NK-92 treated with Interleukin-12 subunit alpha and Interleukin-12 subunit beta, amount 100 ng/mL, for 24 hours (cell line): ENCODE data around the gene TMIE.
"Not testable (repeated sequence)": the region's sequence is repeated elsewhere in the genome, so short reads cannot be mapped to it uniquely, and the experiment has no call there.

Experiments used
- DNase-seq: peaks from one replicate; lab custom pipeline; 2025; lab: John Stamatoyannopoulos, UW

The TMIE gene

GRCh38 chr3:46722443-46722842 lies 21.3 kb downstream of the TMIE start:
- DNase-seq: no peak

DNA sequence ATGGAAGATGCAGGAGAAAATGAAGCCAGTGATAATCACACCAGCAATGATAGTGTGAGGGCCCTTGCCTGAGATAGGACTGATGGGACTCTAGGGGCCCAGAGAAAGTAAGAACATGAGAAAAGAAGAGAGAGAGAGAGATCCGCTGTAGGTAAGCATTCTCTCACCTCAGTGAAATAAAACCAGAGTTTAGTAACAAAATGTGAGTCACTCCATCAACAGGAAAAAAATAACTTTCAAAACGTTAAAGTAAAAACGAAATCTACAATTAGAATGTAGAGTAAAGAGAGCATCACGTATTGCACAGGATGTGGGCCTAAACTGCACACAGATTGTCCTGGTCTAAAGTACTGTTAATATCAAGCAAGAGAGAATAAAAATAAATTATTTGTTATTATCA lies 23.2 kb downstream of the TMIE start:
- no peak for DNase-seq

DNA sequence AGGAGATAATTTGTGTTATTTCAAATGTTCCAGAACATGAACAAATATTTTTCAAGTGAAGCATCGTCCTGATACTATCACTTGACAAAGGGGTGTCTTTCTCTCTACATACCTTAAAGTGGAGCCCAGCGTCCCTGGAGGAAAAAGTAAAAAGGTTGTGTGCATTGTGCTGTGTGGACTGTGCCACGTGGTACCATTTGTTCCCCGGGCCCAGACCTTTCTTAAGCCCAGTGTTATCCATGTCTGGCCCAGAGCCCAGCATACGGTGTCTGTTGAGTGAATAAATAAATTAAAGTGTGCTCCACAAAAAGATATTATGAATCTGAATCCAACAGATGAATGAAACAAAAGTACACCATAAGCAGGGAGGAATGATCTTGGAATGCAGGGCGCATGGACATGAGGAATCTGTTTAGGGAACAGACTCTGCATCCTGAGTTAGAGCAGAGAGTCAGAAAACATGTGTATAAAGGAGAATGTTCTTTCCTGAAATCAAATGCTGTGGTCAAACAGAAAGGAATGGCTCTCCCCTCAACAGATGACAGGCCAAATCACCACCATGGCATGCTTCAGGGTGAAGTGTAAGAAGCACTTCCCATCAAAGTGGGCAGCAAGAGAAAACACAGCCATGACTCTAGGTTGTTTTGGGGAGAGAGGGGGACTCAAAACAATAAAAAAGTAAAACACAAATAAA lies 24.6 kb downstream of the TMIE start:
- no peak for DNase-seq

- DNase-seq: no peak
These were observed 27.8 kb downstream of the TMIE start for GRCh38 chr3:46729038-46729437.

DNA sequence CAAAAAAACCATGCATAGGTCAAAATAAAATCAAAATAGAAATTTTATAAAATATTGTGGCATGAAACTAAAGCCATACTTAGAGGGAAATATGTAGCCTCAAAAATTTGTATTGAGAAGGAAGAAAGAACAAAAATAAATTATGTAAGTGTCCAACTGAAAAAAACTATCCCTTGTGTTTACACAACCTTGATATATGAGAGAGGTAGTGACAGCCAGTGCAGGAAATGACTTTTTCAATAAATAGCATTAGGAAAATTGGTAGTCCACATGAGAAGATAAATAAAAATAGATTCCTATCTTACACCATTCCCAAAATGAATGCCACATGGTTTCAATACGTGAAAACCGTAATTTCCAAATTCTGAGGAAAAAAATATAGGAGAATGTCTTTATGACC lies 29.6 kb downstream of the TMIE start:
- no peak for DNase-seq

DNA sequence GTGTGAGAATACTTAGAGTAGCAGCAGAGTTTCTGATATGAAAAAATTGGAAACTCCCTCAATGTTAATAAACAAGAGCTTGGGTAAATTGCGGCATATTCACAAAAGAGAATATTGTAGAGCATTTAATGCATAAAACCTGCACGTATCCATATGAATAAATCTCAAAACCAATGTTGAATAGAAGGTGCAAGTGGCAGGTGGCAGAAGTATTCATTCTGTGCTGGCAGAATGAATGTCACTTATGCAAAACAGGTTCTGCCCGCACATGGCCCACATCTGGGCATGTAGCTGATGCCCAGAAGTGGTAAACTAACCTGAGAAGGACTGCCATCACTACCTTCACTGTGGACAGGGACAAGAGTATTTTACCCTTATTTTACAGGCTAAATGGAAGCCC lies 30.6 kb downstream of the TMIE start:
- no peak for DNase-seq

DNA sequence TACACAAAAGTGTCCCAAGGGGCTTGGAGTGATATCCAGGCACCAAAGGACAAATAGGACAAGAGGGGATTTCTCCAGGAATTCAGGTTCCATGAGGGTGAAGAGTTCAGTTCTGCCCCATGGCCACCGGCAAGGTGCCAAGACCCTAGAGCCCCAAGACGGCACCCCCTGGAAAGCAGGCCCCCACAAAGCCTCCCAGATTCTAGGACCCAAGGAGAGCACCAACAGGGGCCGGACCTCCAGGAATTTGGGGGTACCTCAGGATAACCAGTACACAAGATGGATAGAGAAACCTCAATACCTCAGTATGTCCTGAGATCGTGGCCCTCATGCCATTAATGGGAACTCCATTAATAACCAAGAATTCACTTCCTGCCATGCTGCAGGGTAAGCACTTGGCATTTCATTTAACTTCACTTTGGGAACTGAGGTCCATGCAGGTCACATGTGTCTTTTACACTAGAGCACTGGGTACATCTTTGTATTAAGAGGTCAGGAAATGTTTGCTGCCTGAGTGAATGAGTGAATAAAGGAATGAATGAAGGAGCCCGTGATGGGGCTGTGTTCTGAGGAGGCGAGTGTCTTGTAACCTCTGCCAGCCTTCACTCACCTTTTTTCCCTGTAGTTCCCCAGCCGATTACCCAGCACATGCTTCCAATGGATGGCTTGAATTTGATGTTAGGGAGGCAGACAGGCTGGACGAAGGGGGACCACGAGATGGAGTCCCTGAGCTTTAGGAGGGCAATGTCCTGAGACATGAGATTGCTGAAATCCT lies 32.0 kb downstream of the TMIE start:
- no peak for DNase-seq

- no peak for DNase-seq
These were observed 33.6 kb downstream of the TMIE start for GRCh38 chr3:46734773-46735172.

GRCh38 chr3:46736006-46736872 lies 35.0 kb downstream of the TMIE start:
- no peak for DNase-seq

DNA sequence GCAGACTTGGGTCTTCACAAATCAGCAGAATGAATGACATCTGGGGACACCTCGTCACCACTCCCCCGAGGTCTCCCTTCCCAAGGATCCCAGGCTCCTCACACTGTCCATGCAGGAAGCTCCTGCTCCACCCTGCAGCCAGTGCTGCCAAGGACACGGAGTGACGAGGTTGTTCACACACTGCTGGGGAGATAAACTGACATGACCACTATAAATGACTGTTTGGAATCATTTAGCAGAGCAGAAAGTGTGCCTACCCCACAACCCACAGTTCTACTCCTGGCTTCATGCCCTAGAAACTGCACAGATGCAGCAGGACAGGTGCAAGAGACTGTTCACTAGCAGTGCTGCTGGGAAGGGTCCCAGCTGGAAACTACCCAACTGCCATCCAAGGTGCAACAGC lies 36.1 kb downstream of the TMIE start:
- DNase-seq: no peak

DNA sequence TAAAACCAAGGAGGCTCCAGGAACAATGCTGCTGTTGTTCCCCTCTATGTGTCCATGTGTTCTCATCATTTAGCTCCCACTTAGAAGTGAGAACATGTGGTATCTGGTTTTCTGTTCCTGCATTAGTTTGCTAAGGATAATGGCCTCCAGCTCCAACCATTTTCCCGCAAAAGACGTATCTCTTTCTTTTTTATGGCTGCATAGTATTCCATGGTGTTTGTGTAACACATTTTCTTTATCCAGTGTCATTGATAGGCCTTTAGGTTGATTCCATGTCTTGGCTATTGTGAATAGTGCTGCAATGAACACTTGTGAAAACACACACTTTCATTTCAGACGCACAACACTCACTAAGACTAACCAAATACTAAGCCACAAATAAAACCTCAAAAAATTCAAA lies 38.4 kb downstream of the TMIE start:
- DNase-seq: not testable (repeated sequence)

- DNase-seq: no peak
These were observed 41.9 kb downstream of the TMIE start for GRCh38 chr3:46742992-46743585.

DNA sequence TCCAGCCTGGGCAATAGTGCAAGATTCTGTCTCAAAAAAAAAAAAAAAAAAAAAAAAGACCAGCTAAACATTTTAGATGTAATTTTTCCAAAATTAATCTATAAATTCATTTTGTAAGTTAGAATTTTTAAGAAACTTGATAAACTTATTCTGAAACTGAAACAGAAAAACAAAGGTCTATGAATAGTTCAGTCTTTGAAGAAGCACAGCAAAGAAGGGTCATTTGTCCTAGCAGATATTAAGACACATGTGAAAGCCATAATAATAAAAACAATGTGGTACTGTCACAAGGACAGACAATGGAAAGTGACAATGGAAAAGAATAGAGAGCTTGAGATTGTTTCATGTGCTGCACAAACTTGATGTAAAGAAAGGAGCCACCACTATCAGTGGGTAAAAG lies 45.5 kb downstream of the TMIE start:
- DNase-seq: no peak

DNA sequence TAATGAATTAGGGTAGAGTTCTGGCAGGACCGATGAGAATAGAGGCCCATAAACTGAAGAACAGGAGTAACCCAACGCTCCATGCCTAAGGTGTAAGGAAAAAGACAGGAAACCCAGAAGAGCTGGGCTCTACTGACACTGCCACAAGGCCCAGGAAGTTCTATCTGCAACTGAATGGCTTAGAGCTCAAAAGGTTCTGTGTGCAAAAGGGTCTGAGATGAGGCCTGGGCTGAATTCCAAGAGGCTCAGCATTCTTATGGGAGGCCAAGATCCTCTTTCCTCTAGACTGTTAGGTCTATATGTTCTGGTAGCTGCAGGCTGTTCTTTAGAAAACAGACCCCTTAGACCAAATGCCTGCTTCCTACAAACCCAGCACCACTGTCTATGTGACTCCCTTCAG lies 47.0 kb downstream of the TMIE start:
- no peak for DNase-seq

- DNase-seq: no peak
These were observed 47.9 kb downstream of the TMIE start for GRCh38 chr3:46749129-46749528.

- no peak for DNase-seq
These were observed 49.4 kb downstream of the TMIE start for GRCh38 chr3:46750555-46751038.

- DNase-seq: not testable (repeated sequence)
These were observed 51.9 kb downstream of the TMIE start for GRCh38 chr3:46753127-46753526.

GRCh38 chr3:46755646-46756045 lies 54.5 kb downstream of the TMIE start:
- no peak for DNase-seq

DNA sequence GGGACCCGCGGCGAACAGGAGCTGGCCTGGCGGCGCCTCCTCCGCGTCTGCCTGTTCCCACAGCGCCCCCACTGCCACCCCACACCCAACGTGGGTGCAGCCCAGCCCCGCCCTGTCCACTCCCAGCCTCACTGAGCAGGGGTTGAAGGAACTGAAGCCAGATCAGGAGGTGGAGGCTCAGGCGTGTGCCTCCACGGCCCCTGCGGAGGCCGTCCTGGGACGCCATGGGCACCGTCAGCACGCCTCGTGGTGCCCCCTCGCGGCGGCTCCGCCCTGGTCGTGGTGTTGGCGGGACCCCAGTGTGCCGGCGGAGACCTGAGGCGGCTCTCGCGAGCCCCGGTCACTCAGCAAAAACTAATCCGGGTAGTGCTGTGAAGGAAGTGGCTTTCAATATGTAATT lies 55.5 kb downstream of the TMIE start:
- no peak for DNase-seq

DNA sequence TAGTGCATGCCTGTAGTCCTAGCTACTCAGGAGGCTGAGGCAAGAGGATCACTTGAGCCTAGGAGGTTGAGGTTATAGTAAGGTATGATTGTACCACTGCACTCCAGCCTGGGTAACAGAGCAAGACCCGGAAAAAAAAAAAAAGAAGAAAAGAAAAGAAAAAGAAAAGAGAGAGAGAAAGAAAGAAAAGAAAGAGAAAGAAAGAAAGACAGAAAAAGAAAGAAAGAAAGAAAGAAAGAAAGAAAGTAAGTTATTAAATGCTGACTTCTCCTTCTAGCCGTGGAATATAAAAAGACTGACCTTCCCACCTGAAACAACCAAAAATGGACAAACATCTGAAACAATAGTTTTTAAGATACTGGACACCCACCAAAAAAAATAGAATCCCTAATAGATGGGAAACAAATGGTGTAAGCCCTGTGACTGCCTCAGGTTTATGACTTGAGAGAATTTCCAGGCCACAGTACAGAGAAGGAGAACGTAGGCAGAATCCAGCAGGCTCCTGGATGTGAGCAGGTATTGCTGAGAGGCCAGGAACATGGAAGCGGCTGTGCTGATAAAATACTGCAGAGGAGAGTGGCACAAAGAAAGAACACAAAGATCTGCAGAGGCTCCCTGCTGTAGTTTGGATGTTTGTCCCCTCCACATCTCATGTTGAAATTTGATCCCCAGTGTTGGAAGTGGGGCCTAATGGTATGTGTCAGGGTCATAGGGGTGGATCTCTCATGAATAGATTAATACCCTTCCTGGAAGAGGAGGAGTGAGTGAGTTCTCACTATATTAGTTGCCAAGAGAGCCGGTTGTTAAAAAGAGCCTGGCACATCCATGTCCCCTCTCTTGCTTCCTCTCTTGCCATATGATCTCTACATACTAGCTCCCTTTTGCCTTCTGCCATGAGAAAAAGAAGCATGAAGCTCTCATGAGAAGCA lies 58.3 kb downstream of the TMIE start:
- DNase-seq: no peak
